ENCODE data around the gene LPIN3.

Gene LPIN3

GRCh38 chr20:41334036-41334435 is 6.6 kb upstream of the LPIN3 start:
- H3K4me2 ChIP-seq (ENCODE audit: low read depth, low read length, poor library complexity, severe bottlenecking): no peak overlapping the region
- TF ChIP-seq CTCF (conservative IDR thresholded peaks at IDR 0.05; ENCODE audit: low read length): no peak
- no peak for TF ChIP-seq EZH2phosphoT487 (IDR thresholded peaks at IDR 0.05; ENCODE audit: borderline replicate concordance)
- H2AFZ ChIP-seq (ENCODE audit: low read length): no peak overlapping the region
- H3K27me3 ChIP-seq (ENCODE audit: insufficient read depth, low read length, poor library complexity, severe bottlenecking): no peaks in the 10 kb centered on the region
- no peaks in the 10 kb centered on the region for H3K36me3 ChIP-seq (ENCODE audit: insufficient read depth, low read length)
- H3K4me3 ChIP-seq (ENCODE audit: low read length, poor library complexity, severe bottlenecking): no peak overlapping the region
- H3K9me3 ChIP-seq (ENCODE audit: insufficient read depth, low read depth, low read length): no peaks in the 10 kb centered on the region
- no peak overlapping the region for H3K9ac ChIP-seq (ENCODE audit: low read depth, low read length, poor library complexity, severe bottlenecking)
- no peaks in the 10 kb centered on the region for H3K9me2 ChIP-seq (replicated peaks; ENCODE audit: low read depth, low read length)
- H4K20me1 ChIP-seq (ENCODE audit: insufficient read depth, low read length, poor library complexity, severe bottlenecking): no peaks in the 10 kb centered on the region
- H3K4me1 ChIP-seq (ENCODE audit: insufficient read depth, low read length, poor library complexity, severe bottlenecking): peaks cover 15% of the 10 kb centered on the region
- H3K79me2 ChIP-seq (ENCODE audit: insufficient read depth, low read length): no peaks in the 10 kb centered on the region
- peaks cover 3% of the 10 kb centered on the region; the same call in 1 of the 2 replicates for H3F3A ChIP-seq (ENCODE audit: low read depth)

- Histone ChIP-seq H2AFZ (ENCODE audit: low read length) (no peak overlapping the region), H3K9ac (ENCODE audit: low read depth, low read length, poor library complexity, severe bottlenecking) (no peak overlapping the region), H3K36me3 (ENCODE audit: insufficient read depth, low read length) (no peaks in the 10 kb centered on the region), H3K79me2 (ENCODE audit: insufficient read depth, low read length) (no peaks in the 10 kb centered on the region), H3K27me3 (ENCODE audit: insufficient read depth, low read length, poor library complexity, severe bottlenecking) (no peaks in the 10 kb centered on the region), H3F3A (ENCODE audit: low read depth) (no peaks in the 10 kb centered on the region; the same call in 1 of the 2 replicates), H3K4me1 (ENCODE audit: insufficient read depth, low read length, poor library complexity, severe bottlenecking) (peaks cover 10% of the 10 kb centered on the region), H3K9me2 (replicated peaks; ENCODE audit: low read depth, low read length) (no peaks in the 10 kb centered on the region), H3K4me2 (ENCODE audit: low read depth, low read length, poor library complexity, severe bottlenecking) (no peak overlapping the region), H3K4me3 (ENCODE audit: low read length, poor library complexity, severe bottlenecking) (no peak overlapping the region), H4K20me1 (ENCODE audit: insufficient read depth, low read length, poor library complexity, severe bottlenecking) (no peaks in the 10 kb centered on the region), H3K9me3 (ENCODE audit: insufficient read depth, low read depth, low read length) (no peaks in the 10 kb centered on the region)
- TF ChIP-seq EZH2phosphoT487 (IDR thresholded peaks at IDR 0.05; ENCODE audit: borderline replicate concordance): no peak
- TF ChIP-seq CTCF (conservative IDR thresholded peaks at IDR 0.05; ENCODE audit: low read length): no peak
Measured at GRCh38 chr20:41334443-41335421, 5.9 kb upstream of the LPIN3 start.

- H2AFZ ChIP-seq (ENCODE audit: low read length): no peak overlapping the region
- H3K27me3 ChIP-seq (ENCODE audit: insufficient read depth, low read length, poor library complexity, severe bottlenecking): no peaks in the 10 kb centered on the region
- no peak overlapping the region for H3K4me2 ChIP-seq (ENCODE audit: low read depth, low read length, poor library complexity, severe bottlenecking)
- H3K9me3 ChIP-seq (ENCODE audit: insufficient read depth, low read depth, low read length): no peaks in the 10 kb centered on the region
- H4K20me1 ChIP-seq (ENCODE audit: insufficient read depth, low read length, poor library complexity, severe bottlenecking): no peaks in the 10 kb centered on the region
- TF ChIP-seq EZH2phosphoT487 (IDR thresholded peaks at IDR 0.05; ENCODE audit: borderline replicate concordance) (no peak), CTCF (conservative IDR thresholded peaks at IDR 0.05; ENCODE audit: low read length) (no peak)
- H3K79me2 ChIP-seq (ENCODE audit: insufficient read depth, low read length): no peaks in the 10 kb centered on the region
- peaks cover 1% of the 10 kb centered on the region for H3K4me1 ChIP-seq (ENCODE audit: insufficient read depth, low read length, poor library complexity, severe bottlenecking)
- H3F3A ChIP-seq (ENCODE audit: low read depth): no peaks in the 10 kb centered on the region
- no peak overlapping the region for H3K9ac ChIP-seq (ENCODE audit: low read depth, low read length, poor library complexity, severe bottlenecking)
- H3K9me2 ChIP-seq (replicated peaks; ENCODE audit: low read depth, low read length): no peaks in the 10 kb centered on the region
- H3K36me3 ChIP-seq (ENCODE audit: insufficient read depth, low read length): no peaks in the 10 kb centered on the region
- H3K4me3 ChIP-seq (ENCODE audit: low read length, poor library complexity, severe bottlenecking): no peak overlapping the region
Measured at GRCh38 chr20:41335591-41335990, 5.0 kb upstream of the LPIN3 start.
